ES-I3 (cell line): ENCODE measurements around the gene P2RY12.

Experiments
- H3K36me3 ChIP-seq: 2 replicates; pipeline ENCODE4 v1.6.1; 2013; ENCODE audit warnings: mild to moderate bottlenecking, low read length, control low read depth, moderate library complexity; ENCODE audit not compliant: insufficient read depth
- H3K4me1 ChIP-seq: 2 replicates; pipeline ENCODE4 v1.6.1; 2013; ENCODE audit warnings: mild to moderate bottlenecking, control low read depth, low read length; ENCODE audit not compliant: insufficient read depth
- H3K9ac ChIP-seq: 2 replicates; pipeline ENCODE4 v1.6.1; 2013; ENCODE audit warnings: low read depth, mild to moderate bottlenecking, low read length, moderate library complexity
- H3K9me3 ChIP-seq: 2 replicates; pipeline ENCODE4 v1.6.1; 2013; ENCODE audit warnings: mild to moderate bottlenecking, low read length, moderate library complexity; ENCODE audit not compliant: control insufficient read depth, insufficient read depth

Gene P2RY12

DNA sequence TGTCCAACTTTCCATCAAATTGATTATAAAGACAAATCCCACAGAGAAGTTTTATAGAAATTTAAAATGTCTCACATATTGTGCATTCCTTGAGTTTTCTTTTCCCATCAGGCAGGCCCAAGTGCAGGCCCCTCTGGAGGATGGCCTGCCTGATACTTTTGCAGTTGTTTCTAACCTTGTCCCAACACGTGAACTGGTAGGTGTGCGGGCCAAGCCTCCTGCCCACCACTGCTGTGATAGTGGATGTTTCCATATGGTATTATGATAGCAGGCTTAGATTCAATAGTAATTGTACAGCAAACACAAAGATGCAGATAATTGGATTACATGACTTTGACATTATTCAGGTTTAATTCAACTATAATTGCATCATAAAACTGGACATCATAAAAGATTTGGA, 1.4 kb downstream of the P2RY12 start:
- Histone ChIP-seq H3K9me3 (no peaks in the 10 kb centered on the region), H3K9ac (no peak overlapping the region), H3K4me1 (no peaks in the 10 kb centered on the region), H3K36me3 (no peaks in the 10 kb centered on the region)

GRCh38 chr3:151382671-151383070, 1.9 kb downstream of the P2RY12 start:
- Histone ChIP-seq H3K9ac (no peak overlapping the region), H3K9me3 (no peaks in the 10 kb centered on the region), H3K36me3 (no peaks in the 10 kb centered on the region), H3K4me1 (no peaks in the 10 kb centered on the region)

- no peaks in the 10 kb centered on the region for H3K9me3 ChIP-seq
- no peaks in the 10 kb centered on the region for H3K4me1 ChIP-seq
- H3K36me3 ChIP-seq: no peaks in the 10 kb centered on the region
- H3K9ac ChIP-seq: no peak overlapping the region
These were observed 5.3 kb downstream of the P2RY12 start for GRCh38 chr3:151379083-151379734.

- H3K36me3 ChIP-seq: no peaks in the 10 kb centered on the region
These were observed 6.7 kb downstream of the P2RY12 start for GRCh38 chr3:151377768-151378385.

DNA sequence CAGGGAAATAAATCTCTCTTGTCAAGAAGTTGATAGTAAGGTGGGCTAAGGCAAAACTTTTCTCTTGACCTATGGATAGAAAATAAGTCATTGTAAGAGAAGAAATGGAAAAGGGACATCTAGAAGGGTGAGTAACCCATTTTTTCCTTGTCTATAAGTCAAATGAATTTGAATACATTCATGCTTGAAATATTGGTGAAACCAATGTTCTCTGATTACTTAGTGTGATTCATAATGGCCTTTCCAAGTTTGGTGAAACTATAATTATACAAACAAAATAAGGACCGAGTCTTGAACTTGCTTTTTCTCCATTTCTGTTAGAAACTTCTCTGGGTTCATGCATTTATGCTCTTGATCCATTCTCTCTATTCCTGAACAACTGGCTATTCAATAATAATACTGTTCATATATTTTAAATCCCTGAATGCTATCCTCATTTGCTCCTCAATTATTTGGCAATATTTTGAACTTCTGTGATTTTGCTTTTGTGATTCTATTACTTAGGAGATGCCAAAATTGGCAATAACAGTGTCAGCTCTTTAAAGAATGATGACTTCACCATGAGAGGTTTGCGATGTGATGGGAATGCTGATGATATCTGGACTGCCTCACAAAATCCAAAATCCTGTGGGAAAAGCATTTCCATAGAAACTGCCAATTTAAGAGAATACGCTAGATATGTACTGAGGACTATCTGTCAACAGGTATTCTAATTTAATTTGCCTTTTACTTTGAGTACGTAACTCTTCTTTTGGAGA, 12.3 kb downstream of the P2RY12 start:
- Histone ChIP-seq H3K9me3 (no peaks in the 10 kb centered on the region), H3K4me1 (no peaks in the 10 kb centered on the region), H3K36me3 (no peaks in the 10 kb centered on the region), H3K9ac (no peak overlapping the region)

More at GRCh38 chr3:151377768-151378385, 6.7 kb downstream of the P2RY12 start:
- Histone ChIP-seq H3K9me3 (no peaks in the 10 kb centered on the region), H3K9ac (no peak overlapping the region), H3K4me1 (no peaks in the 10 kb centered on the region)

- Histone ChIP-seq H3K9ac (no peak overlapping the region), H3K4me1 (no peaks in the 10 kb centered on the region), H3K36me3 (no peaks in the 10 kb centered on the region), H3K9me3 (no peaks in the 10 kb centered on the region)
These were observed 13.0 kb downstream of the P2RY12 start for GRCh38 chr3:151371526-151371925.

DNA sequence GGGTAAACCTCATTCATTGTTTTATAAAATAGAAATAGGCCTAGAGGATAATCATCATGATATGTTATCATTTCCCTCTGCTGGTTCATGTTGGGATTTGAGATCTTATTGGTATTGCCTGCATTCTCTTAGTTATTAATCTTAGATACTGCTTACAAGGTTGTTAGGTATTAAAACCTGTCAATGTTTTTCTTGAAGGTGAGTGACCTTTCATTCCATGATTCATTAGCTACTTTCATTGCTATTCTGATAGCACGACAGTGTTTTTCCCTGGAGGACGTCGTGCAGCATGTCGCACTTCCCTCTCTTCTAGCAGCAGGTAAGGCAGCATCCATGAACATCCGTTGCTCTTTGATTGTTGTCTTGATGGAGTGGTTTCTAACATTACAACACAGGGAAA, 17.1 kb downstream of the P2RY12 start:
- no peaks in the 10 kb centered on the region for H3K4me1 ChIP-seq
- H3K36me3 ChIP-seq: no peaks in the 10 kb centered on the region
- no peak overlapping the region for H3K9ac ChIP-seq
- H3K9me3 ChIP-seq: no peaks in the 10 kb centered on the region

GRCh38 chr3:151366993-151367392, 17.6 kb downstream of the P2RY12 start:
- H3K36me3 ChIP-seq: no peaks in the 10 kb centered on the region
- no peaks in the 10 kb centered on the region for H3K4me1 ChIP-seq
- H3K9me3 ChIP-seq: no peaks in the 10 kb centered on the region
- H3K9ac ChIP-seq: no peak overlapping the region

DNA sequence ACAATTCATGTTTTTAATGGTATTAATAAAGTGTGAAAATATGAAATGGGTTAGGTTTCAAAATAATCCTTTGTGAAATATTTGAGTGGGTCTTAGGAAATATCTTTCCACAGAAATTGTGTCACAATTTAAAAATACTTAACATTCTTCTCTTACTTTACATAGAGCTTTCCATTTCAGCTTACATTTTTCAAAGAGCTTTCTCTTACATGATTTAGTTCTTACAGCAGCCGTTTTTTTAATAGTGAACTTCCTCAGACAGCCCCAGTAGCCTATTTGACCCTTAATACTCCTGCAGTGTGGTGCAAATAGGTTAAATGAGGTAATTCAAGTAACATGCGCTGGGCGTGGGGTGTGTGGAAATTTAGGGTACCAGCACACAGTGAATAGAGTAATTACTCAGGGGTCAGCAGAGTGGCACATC, 21.8 kb downstream of the P2RY12 start:
- Histone ChIP-seq H3K9ac (no peak overlapping the region), H3K36me3 (no peaks in the 10 kb centered on the region; the same call in 1 of the 2 replicates), H3K9me3 (no peaks in the 10 kb centered on the region), H3K4me1 (peaks cover 3% of the 10 kb centered on the region; the same call in 1 of the 2 replicates)

GRCh38 chr3:151357463-151357850, 27.1 kb downstream of the P2RY12 start:
- H3K9ac ChIP-seq: no peak overlapping the region
- H3K9me3 ChIP-seq: no peaks in the 10 kb centered on the region
- H3K36me3 ChIP-seq: no peaks in the 10 kb centered on the region; the same call in 1 of the 2 replicates
- H3K4me1 ChIP-seq: peaks cover 3% of the 10 kb centered on the region; the same call in 1 of the 2 replicates

DNA sequence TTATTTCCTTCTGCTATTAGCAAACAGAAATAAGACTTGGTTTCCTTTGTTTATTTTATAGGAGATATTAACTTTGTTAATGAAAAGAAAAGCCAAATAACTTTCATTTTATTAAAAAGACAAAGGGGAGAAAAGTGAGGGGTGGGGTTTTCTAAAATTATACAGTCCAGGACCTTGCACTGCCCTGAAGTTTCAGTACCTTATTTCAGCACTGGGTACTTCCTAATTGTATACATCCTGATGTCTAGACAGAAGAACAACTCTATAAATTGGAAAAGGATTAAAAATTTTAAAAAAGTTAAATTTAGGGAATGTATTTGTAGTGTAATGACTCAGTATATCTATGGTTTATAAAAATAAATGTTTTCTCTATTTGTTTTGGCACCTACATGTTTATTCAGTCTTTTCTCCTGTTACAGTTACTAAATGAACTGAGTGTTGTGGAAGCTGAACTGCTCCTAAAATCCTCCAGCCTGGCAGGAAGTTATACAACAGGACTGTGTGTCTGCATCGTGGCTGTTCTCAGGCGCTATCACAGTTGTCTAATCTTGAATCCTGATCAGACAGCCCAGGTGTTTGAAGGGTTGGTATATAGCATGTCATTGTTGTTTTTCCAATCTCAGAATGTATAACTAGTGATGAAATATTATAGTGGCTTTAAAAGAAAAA, 27.6 kb downstream of the P2RY12 start:
- no peak overlapping the region for H3K9ac ChIP-seq
- H3K36me3 ChIP-seq: no peaks in the 10 kb centered on the region; the same call in 1 of the 2 replicates
- no peaks in the 10 kb centered on the region for H3K9me3 ChIP-seq
- H3K4me1 ChIP-seq: peaks cover 3% of the 10 kb centered on the region; the same call in 1 of the 2 replicates

- H3K4me1 ChIP-seq: peaks cover 16% of the 10 kb centered on the region
- no peak overlapping the region for H3K9ac ChIP-seq
These were observed 32.9 kb downstream of the P2RY12 start for GRCh38 chr3:151351648-151352047.

GRCh38 chr3:151351219-151351618, 33.3 kb downstream of the P2RY12 start:
- peaks cover 16% of the 10 kb centered on the region for H3K4me1 ChIP-seq
- no peaks in the 10 kb centered on the region for H3K36me3 ChIP-seq
- no peak overlapping the region for H3K9ac ChIP-seq
- H3K9me3 ChIP-seq: no peaks in the 10 kb centered on the region

More at GRCh38 chr3:151351648-151352047, 32.9 kb downstream of the P2RY12 start:
- H3K9me3 ChIP-seq: no peaks in the 10 kb centered on the region
- no peaks in the 10 kb centered on the region for H3K36me3 ChIP-seq

GRCh38 chr3:151350656-151351055, 33.9 kb downstream of the P2RY12 start:
- no peak overlapping the region for H3K9ac ChIP-seq
- H3K36me3 ChIP-seq: no peaks in the 10 kb centered on the region
- H3K9me3 ChIP-seq: no peaks in the 10 kb centered on the region
- peaks cover 16% of the 10 kb centered on the region for H3K4me1 ChIP-seq
